Endothelial cell of umbilical vein (primary cell): ENCODE measurements around the gene FNDC3A. TPM values are rescaled to one million over a fixed set of nuclear protein-coding genes. Genes with fewer than 3 reads are reported as not detected.

Experiments
- BruUV-seq: library from RNA; stranded (reverse); fragments of 400-500 nt; replicated peaks from 2 replicates; lab custom pipeline; 2021; lab: Mats Ljungman, UMichigan
- CTCF ChIA-PET: fragments of 300-600, 350-600 bp; sonication (Branson Sonifier 250); formaldehyde crosslinking; loops from one replicate; lab custom pipeline; 2021; ENCODE audit warnings: antibody characterized with exemption, inconsistent platforms; lab: Charles Lee
- POLR2A ChIA-PET: fragments of 300-600, 350-600 bp; sonication (Branson Sonifier 250); formaldehyde crosslinking; loops from one replicate; lab custom pipeline; 2021; ENCODE audit warnings: antibody characterized with exemption, inconsistent platforms; lab: Charles Lee
- DNase-seq: peaks from one replicate; pipeline ENCODE4 v3.0.0-alpha.2; 2011; ENCODE audit warnings: low read depth, low spot score
- FAIRE-seq: peaks from 2 replicates; lab custom pipeline; 2011; peaks lifted over from hg19 to GRCh38; lab: Jason Lieb, UNC
- H2AFZ ChIP-seq: 2 replicates; pipeline ENCODE4 v1.6.0; 2012; ENCODE audit warnings: low read depth, low read length, control low read depth, inconsistent platforms
- H3K27ac ChIP-seq: 2 replicates; pipeline ENCODE4 v1.5.1; 2011; ENCODE audit warnings: low read depth, mild to moderate bottlenecking, control low read depth, low read length, moderate library complexity; ENCODE audit not compliant: insufficient read depth
- H3K27me3 ChIP-seq, 2 experiments: 2 replicates each; pipeline versions ENCODE4 v1.6.0 to v1.6.1; 2011; ENCODE audit warnings: low read length in 2 of 2, mixed read lengths in 1 of 2; ENCODE audit not compliant: control insufficient read depth in 2 of 2, insufficient read depth in 2 of 2
- H3K36me3 ChIP-seq, 2 experiments: 2 replicates in 1 of 2; 3 replicates in 1 of 2; pipeline ENCODE4 v1.5.1; 2011; ENCODE audit warnings: low read length in 2 of 2, mild to moderate bottlenecking in 1 of 2, moderate library complexity in 1 of 2; ENCODE audit not compliant: control insufficient read depth in 2 of 2, insufficient read depth in 2 of 2; ENCODE audit errors: extremely low read depth in 1 of 2
- H3K4me1 ChIP-seq: 3 replicates; pipeline ENCODE4 v1.5.1; 2011; ENCODE audit warnings: mild to moderate bottlenecking, low read length; ENCODE audit not compliant: control insufficient read depth, insufficient read depth; ENCODE audit errors: extremely low read depth
- H3K4me2 ChIP-seq: 2 replicates; pipeline ENCODE4 v1.6.1; 2011; ENCODE audit warnings: low read length, control low read depth, mixed read lengths; ENCODE audit not compliant: insufficient read depth
- H3K4me3 ChIP-seq, 3 experiments: fragments of 200-600 bp in 1 of 3; sonication (generic), shearing (Covaris generic) in 1 of 3; replicated peaks in 1 of 3; 2 replicates each; pipeline ENCODE4 v1.5.1; 2011 to 2016; ENCODE audit warnings: control low read depth in 3 of 3, low read length in 3 of 3, mild to moderate bottlenecking in 2 of 3, inconsistent platforms in 1 of 3, low read depth in 1 of 3, moderate library complexity in 1 of 3; ENCODE audit not compliant: insufficient read depth in 1 of 3
- H3K79me2 ChIP-seq: 2 replicates; pipeline ENCODE4 v1.6.0; 2012; ENCODE audit warnings: low read length, inconsistent platforms; ENCODE audit not compliant: control insufficient read depth, insufficient read depth
- H3K9ac ChIP-seq: replicated peaks from 2 replicates; pipeline ENCODE3; 2011; ENCODE audit warnings: low read length, control low read depth; ENCODE audit not compliant: insufficient read depth; ENCODE audit errors: extremely low read depth
- H3K9me1 ChIP-seq: replicated peaks from 3 replicates; pipeline ENCODE4 v1.6.0; 2011; ENCODE audit warnings: mild to moderate bottlenecking, low read length; ENCODE audit not compliant: control insufficient read depth, insufficient read depth; ENCODE audit errors: extremely low read depth
- H3K9me3 ChIP-seq: replicated peaks from 2 replicates; pipeline ENCODE4 v1.5.1; 2012; ENCODE audit warnings: low read length, inconsistent platforms; ENCODE audit not compliant: control insufficient read depth, insufficient read depth
- H4K20me1 ChIP-seq: replicated peaks from 2 replicates; pipeline ENCODE3; 2011; ENCODE audit warnings: mild to moderate bottlenecking, low read length; ENCODE audit not compliant: control insufficient read depth, insufficient read depth; ENCODE audit errors: extremely low read depth
- EZH2 ChIP-seq: IDR thresholded peaks from 2 replicates; pipeline ENCODE4 v1.6.1; 2012; ENCODE audit warnings: borderline replicate concordance, low read depth, mild to moderate bottlenecking, moderate library complexity, low read length, inconsistent platforms; ENCODE audit not compliant: severe bottlenecking
- FOS ChIP-seq: IDR thresholded peaks from 2 replicates; pipeline ENCODE4 v1.6.1; 2011; ENCODE audit warnings: mild to moderate bottlenecking, low read length, moderate library complexity, borderline replicate concordance; ENCODE audit not compliant: insufficient read depth
- GATA2 ChIP-seq: IDR thresholded peaks from 2 replicates; pipeline ENCODE4 v1.7.0; 2011; ENCODE audit warnings: low read depth, mild to moderate bottlenecking, moderate library complexity, mixed read lengths, low read length; ENCODE audit not compliant: insufficient read length, insufficient read depth
- JUN ChIP-seq: IDR thresholded peaks from 2 replicates; pipeline ENCODE4 v1.6.1; 2011; ENCODE audit warnings: borderline replicate concordance, low read depth; ENCODE audit not compliant: insufficient read length, insufficient read depth
- MYC ChIP-seq: IDR thresholded peaks from one replicate; pipeline ENCODE4 v1.6.1; 2011; ENCODE audit warnings: mild to moderate bottlenecking, low read depth, low read length
- POLR2A ChIP-seq: IDR thresholded peaks from 2 replicates; pipeline ENCODE4 v1.6.1; 2012; ENCODE audit warnings: low read depth, mild to moderate bottlenecking, control low read depth, low read length
- POLR2AphosphoS5 ChIP-seq: IDR thresholded peaks from 2 replicates; pipeline ENCODE4 v1.6.1; 2012; ENCODE audit warnings: low read depth, mild to moderate bottlenecking, control low read depth, low read length, moderate library complexity; ENCODE audit not compliant: insufficient read depth
- dilution Hi-C: fragments of 300-500 bp; cut with MboI; formaldehyde crosslinking; loops from one replicate; pipeline ENCODE4 v1.15.0; 2019; ENCODE audit warnings: low sequenced_read_pairs; ENCODE audit not compliant: extremely low pct_ligation_motif_present
- intact Hi-C: fragments of 100-400 bp; cut with micrococcal nuclease; formaldehyde crosslinking; loops from one replicate; pipeline ENCODE4 v1.10.0; 2022
- polyA plus RNA-seq, 4 experiments: library from polyadenylated mRNA; depleted of rRNA in 3 of 4; stranded (reverse) in 3 of 4; unstranded in 1 of 4; fragments of >200 nt; gene quantifications; 2 replicates each; pipeline versions ENCODE4 v1.2.1 to v1.2.3, GENCODE V29; 2011 to 2012; ENCODE audit warnings: missing spikeins in 1 of 4
- total RNA-seq: library from RNA; stranded (reverse); gene quantifications from 2 replicates; pipeline ENCODE4 v1.2.3, GENCODE V29; 2021
- TF ChIP-seq, protein P1 (sequence below): IDR thresholded peaks from 2 replicates; pipeline ENCODE4 v1.6.1; 2011; ENCODE audit not compliant: insufficient read depth, insufficient read length
- TF ChIP-seq, protein P2 (sequence below), 2 donors: IDR thresholded peaks; 1 replicate in 1 of 2; 2 replicates in 1 of 2; pipeline ENCODE4 v1.5.1; 2011; ENCODE audit warnings: low read length in 2 of 2, mild to moderate bottlenecking in 2 of 2, moderate library complexity in 2 of 2, control low read depth in 1 of 2, inconsistent platforms in 1 of 2, low read depth in 1 of 2; ENCODE audit not compliant: insufficient read depth in 1 of 2; ENCODE audit errors: extremely low read depth in 1 of 2

The FNDC3A gene
- total and polyA plus RNA-seq, 2 donors (not counting 3 experiments of a cell fraction or from before 2014, with no cell fraction given), result 26.3 to 50.8 TPM

DNA sequence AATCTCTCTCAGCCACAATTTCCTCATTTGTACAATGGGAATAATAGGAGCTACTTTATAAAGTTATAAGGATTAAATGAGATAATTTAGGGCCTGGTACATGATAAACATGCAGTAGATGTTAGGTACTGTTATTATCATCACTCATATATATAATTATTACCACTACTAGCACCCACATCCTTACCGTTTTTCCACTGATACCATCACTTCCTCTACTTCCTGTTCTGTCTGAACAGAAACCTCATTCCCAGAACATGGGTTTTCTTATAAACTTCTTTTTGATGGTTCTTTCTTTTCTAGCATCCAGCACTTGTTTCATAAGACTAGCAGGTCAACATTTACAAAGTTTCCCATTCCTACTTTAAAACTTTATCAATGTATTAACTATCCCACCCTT lies 278.3 kb downstream of the FNDC3A start:
- Histone ChIP-seq H3K27me3 (no peaks in the 10 kb centered on the region), H3K79me2 (peaks cover 5% of the 10 kb centered on the region), H3K36me3 (peaks cover 7% of the 10 kb centered on the region in 2 experiments), H2AFZ (no peak overlapping the region), H3K4me3 (no peak overlapping the region), H3K4me1 (peaks cover 6% of the 10 kb centered on the region), H3K4me2 (peak overlapping the region; percentile 1), H3K27ac (peak overlapping the region; percentile 41), H3K9me1 (no peaks in the 10 kb centered on the region), H4K20me1 (no peaks in the 10 kb centered on the region), H3K9ac (no peak overlapping the region), H3K9me3 (no peaks in the 10 kb centered on the region)
- no peak for FAIRE-seq
- BruUV-seq, result no TSS peak
- intact Hi-C loops, result no loop called here
- POLR2A ChIA-PET, result no interaction called here
- TF ChIP-seq JUN (no peak), GATA2 (peak; percentile 17)
- DNase-seq, result peak; percentile 19
- CTCF ChIA-PET, result interaction anchor here (2.4 kb wide), 1 partner anchor 27 kb away, joined by 6 read pairs; no protein-coding TSS in a partner anchor
- dilution Hi-C loops, result no loop called here

DNA sequence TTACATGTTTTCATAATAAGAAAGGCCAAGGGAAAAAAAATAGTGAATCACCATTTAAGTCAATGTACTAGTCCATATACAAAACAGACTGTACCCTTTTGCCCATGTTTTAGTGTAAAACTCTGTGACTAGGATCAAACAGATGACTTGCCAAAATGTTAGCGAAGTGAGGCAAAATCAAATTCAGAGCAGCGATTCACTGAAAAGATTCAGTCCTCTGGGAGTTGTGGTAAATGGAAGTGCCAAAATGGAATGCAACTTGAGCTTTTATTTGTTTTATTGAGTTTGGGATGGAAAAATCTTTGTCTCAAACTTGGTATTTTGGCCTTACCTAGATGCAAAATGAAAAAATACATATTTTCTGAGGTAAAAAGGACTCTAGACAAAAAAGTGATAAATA lies 281.1 kb downstream of the FNDC3A start:
- Histone ChIP-seq H3K36me3 (peaks cover 13% of the 10 kb centered on the region in 2 experiments), H3K9me3 (no peaks in the 10 kb centered on the region), H4K20me1 (no peaks in the 10 kb centered on the region), H2AFZ (no peak overlapping the region), H3K4me3 (no peak overlapping the region), H3K4me2 (no peak overlapping the region), H3K9ac (no peak overlapping the region), H3K9me1 (no peaks in the 10 kb centered on the region), H3K4me1 (peaks cover 5% of the 10 kb centered on the region), H3K27me3 (no peaks in the 10 kb centered on the region), H3K27ac (no peak overlapping the region), H3K79me2 (peaks cover 5% of the 10 kb centered on the region)
- ChIA-PET CTCF (interaction anchor here (2.3 kb wide), 1 partner anchor 9 kb away, joined by 12 read pairs; the partner anchor contains the start of gene CDADC1), POLR2A (no interaction called here)
- no peak for TF ChIP-seq POLR2AphosphoS5
- TF ChIP-seq, protein P1, sequence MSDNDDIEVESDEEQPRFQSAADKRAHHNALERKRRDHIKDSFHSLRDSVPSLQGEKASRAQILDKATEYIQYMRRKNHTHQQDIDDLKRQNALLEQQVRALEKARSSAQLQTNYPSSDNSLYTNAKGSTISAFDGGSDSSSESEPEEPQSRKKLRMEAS, result no peak
- no peak for TF ChIP-seq EZH2
- no peak for TF ChIP-seq JUN
- no peak for TF ChIP-seq GATA2
- no peak for TF ChIP-seq MYC
- TF ChIP-seq FOS, result no peak
- TF ChIP-seq, protein P2, sequence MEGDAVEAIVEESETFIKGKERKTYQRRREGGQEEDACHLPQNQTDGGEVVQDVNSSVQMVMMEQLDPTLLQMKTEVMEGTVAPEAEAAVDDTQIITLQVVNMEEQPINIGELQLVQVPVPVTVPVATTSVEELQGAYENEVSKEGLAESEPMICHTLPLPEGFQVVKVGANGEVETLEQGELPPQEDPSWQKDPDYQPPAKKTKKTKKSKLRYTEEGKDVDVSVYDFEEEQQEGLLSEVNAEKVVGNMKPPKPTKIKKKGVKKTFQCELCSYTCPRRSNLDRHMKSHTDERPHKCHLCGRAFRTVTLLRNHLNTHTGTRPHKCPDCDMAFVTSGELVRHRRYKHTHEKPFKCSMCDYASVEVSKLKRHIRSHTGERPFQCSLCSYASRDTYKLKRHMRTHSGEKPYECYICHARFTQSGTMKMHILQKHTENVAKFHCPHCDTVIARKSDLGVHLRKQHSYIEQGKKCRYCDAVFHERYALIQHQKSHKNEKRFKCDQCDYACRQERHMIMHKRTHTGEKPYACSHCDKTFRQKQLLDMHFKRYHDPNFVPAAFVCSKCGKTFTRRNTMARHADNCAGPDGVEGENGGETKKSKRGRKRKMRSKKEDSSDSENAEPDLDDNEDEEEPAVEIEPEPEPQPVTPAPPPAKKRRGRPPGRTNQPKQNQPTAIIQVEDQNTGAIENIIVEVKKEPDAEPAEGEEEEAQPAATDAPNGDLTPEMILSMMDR (IDR thresholded peaks at IDR 0.05; ENCODE audit: extremely low read depth in 1 of 2, insufficient read depth in 1 of 2, low read depth in 1 of 2, low read length in 2 of 2), result no peak
- TF ChIP-seq POLR2A, result no peak
- intact Hi-C loops (no loop called here), dilution Hi-C loops (no loop called here)
- DNase-seq (no peak), FAIRE-seq (peak; percentile 15)
- no TSS peak for BruUV-seq
